IPS-20b (cell line): Measurements from ENCODE around the gene SALL3.

Experiments used
- H3K27ac ChIP-seq: one replicate; pipeline ENCODE4 v1.5.1; 2013; ENCODE audit warnings: low read length
- H3K27me3 ChIP-seq: 2 replicates; pipeline ENCODE4 v1.6.1; 2013; ENCODE audit warnings: mild to moderate bottlenecking, low read length, inconsistent platforms; ENCODE audit not compliant: insufficient read depth
- H3K36me3 ChIP-seq: 2 replicates; pipeline ENCODE4 v1.6.1; 2013; ENCODE audit warnings: low read depth, mild to moderate bottlenecking, inconsistent platforms, low read length, moderate library complexity; ENCODE audit not compliant: insufficient read depth
- H3K4me1 ChIP-seq: 2 replicates; pipeline ENCODE4 v1.6.1; 2013; ENCODE audit warnings: mild to moderate bottlenecking, control low read depth, inconsistent platforms, low read length, moderate library complexity; ENCODE audit not compliant: insufficient read depth
- H3K4me3 ChIP-seq: 2 replicates; pipeline ENCODE4 v1.5.1; 2013; ENCODE audit warnings: mild to moderate bottlenecking, low read length, inconsistent platforms
- H3K9ac ChIP-seq: 2 replicates; pipeline ENCODE4 v1.6.1; 2013; ENCODE audit warnings: low read depth, mild to moderate bottlenecking, inconsistent platforms, low read length, moderate library complexity
- H3K9me3 ChIP-seq: 2 replicates; pipeline ENCODE4 v1.6.1; 2013; ENCODE audit warnings: mild to moderate bottlenecking, low read depth, low read length, inconsistent platforms; ENCODE audit not compliant: insufficient read depth

Gene SALL3

DNA sequence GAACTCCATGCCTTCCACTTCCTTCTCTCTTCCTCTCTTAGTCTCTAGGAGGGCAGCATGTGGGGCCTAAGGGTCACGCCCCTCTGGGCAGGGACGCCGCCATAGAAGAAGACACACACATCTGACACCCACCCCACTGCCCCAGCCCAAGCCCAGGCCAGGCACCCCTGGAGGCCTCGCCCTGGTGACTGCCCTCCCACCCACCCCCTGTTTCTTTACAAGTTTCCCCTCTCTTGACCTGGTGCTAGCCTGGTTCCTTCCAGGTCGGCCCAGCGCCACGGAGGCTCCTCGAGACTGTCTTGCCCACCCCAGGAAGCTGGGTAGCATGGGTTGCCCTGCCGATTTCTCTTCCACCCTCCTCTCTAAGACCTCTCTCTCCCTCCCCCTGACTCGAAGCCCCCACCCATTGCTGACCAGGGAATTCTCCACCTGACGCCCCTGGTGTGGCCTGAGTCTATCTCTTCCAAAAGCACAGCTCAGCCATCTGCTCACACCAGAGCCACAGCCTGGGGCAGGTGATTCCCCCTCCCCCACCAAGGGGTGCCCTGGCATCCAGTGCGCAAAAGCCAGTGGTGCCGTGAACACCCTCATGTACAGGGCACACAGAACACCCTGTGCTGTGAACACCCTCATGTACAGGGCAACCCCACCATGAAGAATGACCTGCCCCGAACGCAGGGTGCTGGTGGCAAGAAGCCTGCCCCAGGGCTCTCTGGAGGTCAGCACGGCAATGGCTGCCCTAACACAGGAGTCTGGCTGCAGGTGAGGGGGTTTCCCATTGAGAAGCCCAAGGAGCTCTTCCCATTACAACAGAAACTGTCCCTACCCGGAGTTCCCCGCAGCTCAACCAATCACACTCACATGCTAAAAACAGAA is 13.5 kb upstream of the SALL3 start:
- no peak overlapping the region for H3K27ac ChIP-seq
- H3K36me3 ChIP-seq: no peaks in the 10 kb centered on the region
- peaks cover 18% of the 10 kb centered on the region for H3K27me3 ChIP-seq
- H3K9ac ChIP-seq: no peak overlapping the region
- no peak overlapping the region for H3K4me3 ChIP-seq
- H3K9me3 ChIP-seq: peaks cover 14% of the 10 kb centered on the region; the same call in 1 of the 2 replicates
- no peaks in the 10 kb centered on the region for H3K4me1 ChIP-seq

- peaks cover 24% of the 10 kb centered on the region for H3K27me3 ChIP-seq
- H3K9me3 ChIP-seq: peaks cover 14% of the 10 kb centered on the region; the same call in 1 of the 2 replicates
- H3K4me1 ChIP-seq: no peaks in the 10 kb centered on the region
These were observed 12.9 kb upstream of the SALL3 start for GRCh38 chr18:78966793-78967106.

GRCh38 chr18:78967692-78968091 is 11.9 kb upstream of the SALL3 start:
- H3K4me1 ChIP-seq: peaks cover 2% of the 10 kb centered on the region; the same call in 1 of the 2 replicates
- H3K27ac ChIP-seq: no peak overlapping the region
- H3K9me3 ChIP-seq: peaks cover 8% of the 10 kb centered on the region; the same call in 1 of the 2 replicates
- H3K27me3 ChIP-seq: peaks cover 34% of the 10 kb centered on the region
- no peak overlapping the region for H3K4me3 ChIP-seq
- H3K9ac ChIP-seq: no peak overlapping the region
- H3K36me3 ChIP-seq: no peaks in the 10 kb centered on the region

More at GRCh38 chr18:78966793-78967106, 12.9 kb upstream of the SALL3 start:
- no peak overlapping the region for H3K9ac ChIP-seq
- H3K27ac ChIP-seq: no peak overlapping the region
- H3K4me3 ChIP-seq: no peak overlapping the region
- H3K36me3 ChIP-seq: no peaks in the 10 kb centered on the region

GRCh38 chr18:78969574-78970315 is 9.9 kb upstream of the SALL3 start:
- H3K27ac ChIP-seq: no peak overlapping the region
- H3K27me3 ChIP-seq: peaks cover 54% of the 10 kb centered on the region
- peaks cover 7% of the 10 kb centered on the region; the same call in 1 of the 2 replicates for H3K4me1 ChIP-seq

GRCh38 chr18:78970774-78971333 is 8.8 kb upstream of the SALL3 start:
- Histone ChIP-seq H3K36me3 (no peaks in the 10 kb centered on the region), H3K27ac (no peak overlapping the region), H3K4me1 (peaks cover 18% of the 10 kb centered on the region), H3K9me3 (no peaks in the 10 kb centered on the region), H3K9ac (no peak overlapping the region), H3K4me3 (no peak overlapping the region), H3K27me3 (peaks cover 65% of the 10 kb centered on the region)

More at GRCh38 chr18:78969574-78970315, 9.9 kb upstream of the SALL3 start:
- Histone ChIP-seq H3K9ac (no peak overlapping the region), H3K36me3 (no peaks in the 10 kb centered on the region), H3K4me3 (no peak overlapping the region), H3K9me3 (no peaks in the 10 kb centered on the region)

DNA sequence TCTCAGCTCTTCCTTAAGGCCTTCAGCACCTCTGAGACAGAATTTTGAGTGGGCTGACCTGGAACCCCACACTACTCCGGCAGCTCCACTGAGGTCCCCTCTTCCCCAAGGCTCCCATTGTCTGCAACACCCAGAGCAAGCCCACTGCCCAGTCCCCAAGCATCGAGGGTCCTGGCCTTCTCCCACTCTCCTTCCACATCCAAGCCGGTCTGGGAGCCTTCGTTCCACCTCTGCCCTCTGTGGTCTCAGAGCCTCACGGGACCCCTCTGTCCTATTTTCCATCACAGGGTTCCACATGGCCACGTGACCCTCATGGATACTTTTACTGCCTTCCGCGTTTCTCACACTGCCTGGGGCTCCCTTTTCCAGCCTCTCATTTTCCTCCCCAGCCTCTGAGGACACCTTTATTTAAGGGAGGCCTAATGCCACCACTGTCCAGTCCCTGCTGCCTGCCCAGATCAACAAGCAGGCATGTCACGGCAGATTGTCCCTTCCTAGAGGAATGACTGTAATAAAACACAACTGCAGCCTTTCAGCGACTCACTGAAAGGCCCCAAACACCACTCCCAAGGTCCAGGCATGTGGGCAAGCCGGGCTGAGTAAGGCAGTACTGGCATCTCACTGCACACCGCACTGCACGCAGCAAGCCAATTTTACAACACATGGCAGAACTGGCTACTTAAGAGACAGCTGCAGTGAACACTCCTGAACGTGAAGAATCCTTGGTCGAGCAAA is 7.9 kb upstream of the SALL3 start:
- no peak overlapping the region for H3K9ac ChIP-seq
- H3K4me1 ChIP-seq: peaks cover 26% of the 10 kb centered on the region
- H3K27me3 ChIP-seq: peaks cover 73% of the 10 kb centered on the region
- no peak overlapping the region for H3K27ac ChIP-seq
- H3K4me3 ChIP-seq: no peak overlapping the region
- no peaks in the 10 kb centered on the region for H3K9me3 ChIP-seq
- H3K36me3 ChIP-seq: no peaks in the 10 kb centered on the region

- Histone ChIP-seq H3K4me1 (peaks cover 32% of the 10 kb centered on the region), H3K9ac (no peak overlapping the region), H3K36me3 (no peaks in the 10 kb centered on the region), H3K27me3 (peaks cover 81% of the 10 kb centered on the region), H3K27ac (no peak overlapping the region), H3K4me3 (peak overlapping the region; percentile 43; the same call in 1 of the 2 replicates), H3K9me3 (no peaks in the 10 kb centered on the region)
These were observed 7.2 kb upstream of the SALL3 start for GRCh38 chr18:78972385-78972918.

- no peak overlapping the region for H3K9ac ChIP-seq
- H3K36me3 ChIP-seq: no peaks in the 10 kb centered on the region
- H3K27ac ChIP-seq: no peak overlapping the region
- H3K4me1 ChIP-seq: peaks cover 33% of the 10 kb centered on the region
- H3K4me3 ChIP-seq: peak overlapping the region; percentile 43; the same call in 1 of the 2 replicates
- H3K27me3 ChIP-seq: peaks cover 86% of the 10 kb centered on the region
- no peaks in the 10 kb centered on the region for H3K9me3 ChIP-seq
These were observed 6.7 kb upstream of the SALL3 start for GRCh38 chr18:78972930-78973331.

- Histone ChIP-seq H3K9ac (no peak overlapping the region), H3K4me1 (peaks cover 36% of the 10 kb centered on the region), H3K27me3 (peaks cover 92% of the 10 kb centered on the region), H3K4me3 (peak overlapping the region; percentile 55; the same call in 1 of the 2 replicates), H3K9me3 (no peaks in the 10 kb centered on the region), H3K36me3 (no peaks in the 10 kb centered on the region), H3K27ac (no peak overlapping the region)
These were observed 6.1 kb upstream of the SALL3 start for GRCh38 chr18:78973357-78974083.

- no peak overlapping the region for H3K9ac ChIP-seq
- H3K27me3 ChIP-seq: peaks cover 96% of the 10 kb centered on the region
These were observed 5.4 kb upstream of the SALL3 start for GRCh38 chr18:78974115-78974761.

More at GRCh38 chr18:78974115-78974761, 5.4 kb upstream of the SALL3 start:
- peak overlapping the region; percentile 55 for H3K4me3 ChIP-seq
- H3K9me3 ChIP-seq: no peaks in the 10 kb centered on the region
- H3K36me3 ChIP-seq: no peaks in the 10 kb centered on the region
- H3K4me1 ChIP-seq: peaks cover 36% of the 10 kb centered on the region
- no peak overlapping the region for H3K27ac ChIP-seq
